Erythroblast (primary cell): ENCODE results near the gene S1PR5.
"Not testable (repeated sequence)": the region's sequence is repeated elsewhere in the genome, so short reads cannot be mapped to it uniquely, and the experiment has no call there.

Source experiments
- DNase-seq, 2 experiments: peaks; one replicate each; lab custom pipeline; 2025; lab: John Stamatoyannopoulos, UW
- GATA1 ChIP-seq: IDR thresholded peaks from 2 replicates; pipeline ENCODE4 v1.6.1; 2011; ENCODE audit warnings: low read depth, mild to moderate bottlenecking, control low read depth, low read length, moderate library complexity
- POLR2A ChIP-seq: IDR thresholded peaks from 2 replicates; pipeline ENCODE4 v1.6.1; 2011; ENCODE audit warnings: mild to moderate bottlenecking, low read length

Gene S1PR5

DNA sequence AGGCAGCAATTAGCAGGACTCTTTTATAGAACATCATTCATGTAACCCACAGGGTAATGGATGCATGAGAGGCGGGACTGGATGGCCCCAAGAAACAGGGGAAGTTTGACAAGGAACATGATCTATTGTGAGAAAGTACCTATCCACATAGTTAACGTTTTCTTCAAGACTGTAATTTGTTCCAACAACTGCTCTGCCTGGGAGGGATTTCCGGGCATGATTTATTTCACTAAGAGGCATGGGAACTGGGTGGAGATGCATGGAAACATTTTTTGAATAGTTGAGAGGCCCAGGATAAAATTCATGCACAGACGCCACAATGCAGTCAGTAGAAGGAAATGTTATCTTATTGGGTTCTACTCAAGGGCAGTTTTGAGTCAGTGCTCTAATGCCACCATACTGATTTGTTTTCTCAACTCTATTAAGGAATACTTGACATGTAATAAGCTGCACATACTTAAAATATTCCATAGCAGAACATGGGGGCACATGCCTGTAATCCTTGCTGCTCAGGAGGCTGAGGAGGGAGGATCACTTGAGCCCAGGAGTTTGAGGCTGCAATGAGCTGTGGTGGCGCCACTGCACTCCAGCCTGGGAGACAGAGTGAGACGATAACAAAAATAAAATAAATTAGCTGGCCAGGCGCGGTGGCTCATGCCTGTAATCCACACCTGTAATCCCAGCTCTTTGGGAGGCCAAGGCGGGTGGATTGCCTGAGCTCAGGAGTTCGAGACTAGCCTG is 16.6 kb upstream of the S1PR5 start:
- TF ChIP-seq POLR2A, result no peak
- TF ChIP-seq GATA1, result no peak
- DNase-seq, result no peak

DNA sequence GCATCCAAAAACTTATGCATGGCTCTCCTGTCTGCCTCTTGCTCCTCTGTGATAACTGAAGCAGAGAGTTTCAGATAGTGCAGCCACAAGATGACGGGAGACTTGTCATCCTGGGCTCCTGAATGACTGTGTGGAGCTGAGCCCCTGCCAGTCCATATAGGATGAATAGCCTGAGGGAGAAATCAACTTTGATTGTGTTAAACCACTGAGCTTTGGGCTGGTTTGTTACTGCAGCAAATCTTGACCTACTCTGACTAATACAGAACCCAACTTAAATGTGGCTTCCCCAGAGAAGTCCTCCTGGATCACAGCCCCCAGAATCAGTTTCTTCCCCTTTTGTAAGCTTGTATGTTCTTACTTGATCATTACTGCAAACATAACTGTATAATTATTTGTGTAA is 15.2 kb upstream of the S1PR5 start:
- TF ChIP-seq GATA1 (no peak), POLR2A (no peak)
- DNase-seq, result no peak

DNA sequence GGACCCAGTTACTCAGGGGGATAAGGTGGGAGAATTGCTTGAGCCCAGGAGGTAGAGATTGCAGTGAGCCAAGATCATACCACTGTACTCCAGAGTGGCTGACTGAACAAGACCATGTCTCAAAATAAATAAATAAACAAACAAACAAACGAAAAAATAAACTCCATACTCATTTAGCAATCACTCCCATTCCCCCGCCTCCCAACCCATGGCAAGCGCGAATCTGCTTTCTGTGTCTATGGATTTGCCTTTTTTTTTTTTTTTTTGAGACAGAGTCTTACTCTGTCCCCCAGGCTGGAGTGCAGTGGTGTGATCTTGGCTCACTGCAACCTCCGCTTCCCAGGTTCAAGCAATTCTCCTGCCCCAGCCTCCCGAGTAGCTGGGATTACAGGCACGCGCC is 9.6 kb upstream of the S1PR5 start:
- not testable (repeated sequence) for DNase-seq

DNA sequence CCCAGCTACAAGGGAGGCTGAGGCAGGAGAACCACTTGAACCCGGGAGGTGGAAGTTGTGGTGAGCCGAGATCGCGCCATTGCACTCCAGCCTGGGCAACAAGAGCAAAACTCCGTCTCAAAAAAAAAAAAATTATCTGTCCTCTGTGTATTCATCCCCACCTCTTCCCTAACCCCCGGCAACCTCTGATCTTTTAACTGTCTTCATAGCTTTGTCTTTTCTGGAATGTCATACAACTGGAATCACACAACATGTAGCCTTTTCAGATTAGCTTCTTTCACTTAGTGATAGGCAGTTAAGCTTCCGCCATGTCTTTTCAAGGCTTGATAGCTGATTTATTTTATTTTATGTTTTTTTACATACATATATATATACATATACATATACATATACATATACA is 8.4 kb upstream of the S1PR5 start:
- TF ChIP-seq POLR2A, result no peak
- TF ChIP-seq GATA1, result no peak

DNA sequence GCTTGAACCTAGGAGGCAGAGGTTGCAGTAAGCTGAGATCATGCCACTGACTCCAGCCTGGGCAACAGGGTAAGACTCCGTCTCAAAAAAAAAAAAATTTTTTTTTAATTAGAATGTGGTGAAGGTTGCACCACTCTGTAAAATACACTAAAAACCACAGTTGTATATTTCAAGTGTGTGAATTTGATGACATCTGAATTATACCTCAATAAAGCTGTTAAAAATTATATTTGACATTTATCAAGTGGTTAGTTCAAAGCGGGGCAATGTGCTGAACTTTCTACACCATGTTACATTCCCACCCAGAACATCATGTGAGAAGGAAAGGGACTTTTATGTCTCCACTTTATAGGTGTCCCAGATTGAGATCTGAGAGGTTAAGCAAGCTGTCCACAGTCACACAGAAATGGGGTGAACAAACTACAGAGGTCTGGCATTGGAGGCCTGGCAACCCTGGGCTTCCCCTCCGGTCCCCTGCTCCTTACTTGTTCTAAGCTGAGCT is 5.9 kb upstream of the S1PR5 start:
- no peak for TF ChIP-seq GATA1
- no peak for TF ChIP-seq POLR2A

More for the DNA sequence above, 8.4 kb upstream of the S1PR5 start:
- DNase-seq, result no peak

DNA sequence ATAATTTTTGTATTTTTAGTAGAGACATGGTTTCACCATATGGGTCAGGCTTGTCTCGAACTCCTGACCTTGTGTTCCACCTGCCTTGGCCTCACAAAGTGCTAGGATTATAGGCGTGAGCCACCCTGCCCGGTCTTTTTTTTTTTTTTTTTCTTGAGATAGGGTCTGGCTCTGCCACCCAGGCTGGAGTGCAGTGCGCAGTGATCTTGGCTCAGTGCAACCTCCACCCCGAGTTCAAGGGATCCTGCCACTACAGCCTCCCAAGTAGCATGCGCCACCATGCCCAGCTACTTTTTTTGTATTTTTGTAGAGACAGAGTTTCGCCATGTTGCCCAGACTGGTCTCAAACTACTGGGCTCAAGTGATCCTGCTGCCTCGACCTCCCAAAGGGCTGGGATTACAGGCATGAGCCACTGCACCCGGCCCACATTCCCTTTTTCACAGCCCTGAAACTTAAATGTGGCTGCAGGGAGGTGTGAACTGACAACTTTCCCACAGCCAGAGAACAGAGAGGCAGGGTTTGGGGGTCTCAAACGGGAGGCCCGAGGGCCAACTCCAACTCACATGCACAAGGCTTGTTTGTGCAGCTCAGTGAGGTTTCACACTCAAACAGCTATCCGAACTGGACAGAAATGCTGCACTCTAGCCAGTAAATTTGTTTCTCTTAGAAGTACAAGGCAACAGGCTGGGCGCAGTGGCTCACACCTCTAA is 4.4 kb upstream of the S1PR5 start:
- DNase-seq, result no peak

More for the DNA sequence above, 5.9 kb upstream of the S1PR5 start:
- no peak for DNase-seq

DNA sequence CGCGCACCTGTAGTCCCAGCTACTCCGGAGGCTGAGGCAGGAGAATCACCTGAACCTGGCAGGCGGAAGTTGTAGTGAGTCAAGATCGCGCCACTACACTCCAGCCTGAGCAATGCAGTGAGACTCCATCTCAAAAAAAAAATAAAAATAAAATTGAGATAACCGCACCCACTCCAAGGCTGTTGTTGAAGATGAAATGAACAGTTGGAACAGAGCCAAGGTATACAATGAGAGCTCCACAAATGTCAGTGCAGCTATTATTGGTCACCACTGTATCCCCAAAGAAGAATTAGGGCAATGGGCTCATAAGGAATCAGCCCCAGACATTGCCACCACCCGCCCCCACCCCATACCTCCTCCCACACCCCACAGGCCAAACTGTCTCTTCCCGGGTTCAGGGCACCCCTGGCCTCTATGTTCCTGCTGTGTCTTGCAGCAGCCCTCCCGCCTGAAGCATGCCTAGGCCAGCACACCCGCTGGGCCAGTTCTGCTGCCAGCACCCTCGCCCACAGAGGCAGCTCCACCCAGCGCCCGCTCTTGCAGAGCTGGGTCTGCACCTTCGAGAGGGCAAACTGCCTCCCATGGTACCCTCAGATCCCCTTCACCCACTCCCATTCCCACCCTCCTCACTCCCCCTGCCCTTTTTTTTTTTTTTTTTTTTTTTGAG is 3.5 kb upstream of the S1PR5 start:
- TF ChIP-seq POLR2A (no peak), GATA1 (no peak)

More for the DNA sequence above, 4.4 kb upstream of the S1PR5 start:
- TF ChIP-seq GATA1 (no peak), POLR2A (no peak)

DNA sequence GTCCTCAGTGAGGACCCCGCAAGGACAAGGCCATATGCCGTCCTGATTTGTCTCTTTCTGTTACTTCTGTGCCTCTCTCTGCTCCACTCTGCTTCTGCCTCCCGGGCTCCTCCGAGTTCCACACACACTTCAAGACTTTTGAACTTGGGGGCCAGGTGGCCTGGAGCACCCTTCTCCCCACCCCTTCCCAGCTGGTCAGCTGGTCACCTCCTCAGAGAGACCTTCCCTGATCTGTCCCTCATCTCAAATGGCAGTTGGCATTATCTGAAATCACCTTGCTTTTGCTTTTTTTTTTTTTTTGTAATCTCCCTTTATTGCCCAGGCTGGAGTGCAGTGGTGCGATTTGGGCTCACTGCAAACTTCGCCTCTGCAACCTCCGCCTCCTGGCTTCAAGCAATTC is 2.2 kb upstream of the S1PR5 start:
- no peak for DNase-seq
- TF ChIP-seq GATA1 (no peak), POLR2A (no peak)

More for the DNA sequence above, 3.5 kb upstream of the S1PR5 start:
- no peak for DNase-seq

DNA sequence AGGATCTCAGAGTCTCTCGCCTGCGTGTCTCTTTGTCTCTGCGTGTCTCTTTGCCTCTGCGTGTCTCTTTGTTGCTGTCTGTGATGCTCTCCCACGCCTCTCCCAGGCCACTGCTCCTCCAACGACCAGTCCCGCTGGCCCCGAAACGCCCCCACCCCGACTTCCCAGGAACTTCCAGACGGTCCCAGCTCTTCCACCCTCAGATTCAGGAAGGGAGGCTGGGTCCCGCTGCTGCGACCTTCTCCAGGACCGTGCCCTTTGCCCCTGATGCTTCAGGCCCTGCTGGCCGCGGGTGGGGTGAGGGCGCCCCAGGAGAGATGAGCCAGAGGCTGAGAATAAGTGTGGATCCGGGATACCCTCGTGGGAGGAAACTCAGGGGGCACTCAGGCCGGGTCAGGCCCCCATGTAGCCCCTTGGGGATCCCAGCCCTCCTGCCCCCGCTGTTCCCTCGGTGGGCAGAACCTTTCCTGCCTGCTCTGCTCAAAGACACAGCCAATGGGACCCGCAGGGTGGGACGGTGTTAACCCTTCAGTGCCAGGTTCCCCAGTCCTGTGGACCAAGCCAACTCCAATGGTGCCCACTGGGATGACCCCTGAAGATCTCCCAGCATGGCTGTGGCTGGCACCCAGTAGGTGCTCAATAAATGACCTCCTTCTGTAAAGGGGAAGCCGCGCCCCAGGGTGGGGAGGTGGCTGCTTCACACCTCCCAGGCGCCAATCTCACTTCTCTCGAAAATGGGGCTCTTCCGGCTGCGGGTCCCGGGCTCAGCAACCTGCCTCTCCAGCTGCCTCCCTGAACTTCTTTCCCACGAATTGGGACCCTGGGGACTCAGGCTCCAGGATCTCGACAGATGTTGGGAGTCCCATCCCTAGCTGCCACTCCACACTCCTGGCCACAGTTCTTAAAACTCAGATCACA is 1.5 kb upstream of the S1PR5 start:
- DNase-seq, result no peak
- no peak for TF ChIP-seq GATA1
- TF ChIP-seq POLR2A, result no peak

DNA sequence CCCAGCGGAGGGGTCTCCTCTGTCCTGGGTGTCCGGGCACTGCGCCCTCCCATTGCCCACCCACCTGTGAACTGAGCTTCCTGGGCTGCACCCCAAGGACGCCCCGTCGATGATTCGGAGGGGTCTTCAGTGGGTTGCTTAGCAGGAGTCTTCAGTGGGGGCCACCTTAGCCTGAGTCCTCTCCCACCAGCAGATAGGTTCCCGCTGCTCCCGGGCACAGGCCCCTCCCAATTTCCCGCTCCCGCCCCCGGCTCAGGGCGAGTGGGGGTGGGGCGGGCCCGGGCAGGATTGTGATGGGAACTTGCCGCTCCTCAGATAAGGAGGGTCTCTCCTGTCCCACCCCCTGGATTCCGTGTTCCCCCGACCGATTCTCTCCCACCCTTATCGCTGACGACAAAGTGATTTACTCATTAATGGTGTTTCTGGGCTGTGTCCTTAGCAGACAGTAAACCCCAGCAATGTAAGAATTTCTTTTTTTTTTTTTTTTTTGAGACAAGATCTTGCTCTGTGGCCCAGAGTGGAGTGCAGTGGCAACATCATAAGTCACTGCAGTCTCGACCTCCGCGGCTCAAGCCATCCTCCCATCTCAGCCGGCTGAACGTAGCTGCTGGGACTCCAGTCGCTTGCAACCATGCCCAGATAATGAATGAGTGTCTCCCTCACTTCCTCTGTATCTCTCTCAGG is 655 bp upstream of the S1PR5 start:
- DNase-seq, result no peak
- TF ChIP-seq GATA1 (no peak), POLR2A (no peak)

DNA sequence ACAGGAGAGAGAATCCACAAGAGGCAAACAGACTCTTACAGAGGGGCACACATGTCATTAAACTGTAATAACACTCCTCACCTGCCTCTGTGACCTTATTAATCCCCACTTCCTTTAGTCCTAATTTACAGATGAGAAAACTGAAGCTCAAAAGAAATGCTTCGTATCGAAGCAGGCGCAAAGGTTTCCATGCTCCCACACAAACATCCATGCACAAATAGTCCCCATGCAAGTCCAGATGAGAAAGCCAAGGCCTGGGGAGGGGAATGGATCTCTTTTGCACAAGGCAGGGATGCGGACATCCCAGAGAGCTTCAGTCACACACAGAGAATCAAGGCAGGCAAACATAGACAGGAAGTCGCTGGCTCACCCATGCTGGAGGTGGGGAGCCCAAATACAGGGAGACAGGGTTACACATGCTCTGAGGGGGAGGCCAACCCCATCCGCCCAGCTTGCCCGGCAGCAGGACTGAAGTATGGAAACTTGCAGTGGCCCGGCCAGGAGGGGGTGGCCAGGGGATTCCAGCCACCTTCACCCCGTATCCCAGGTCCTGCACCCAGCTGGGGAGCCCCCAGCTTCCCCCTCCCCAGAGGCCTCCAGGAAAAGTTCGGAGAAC is 468 bp downstream of the S1PR5 start:
- DNase-seq, result no peak
- TF ChIP-seq GATA1 (no peak), POLR2A (no peak)

DNA sequence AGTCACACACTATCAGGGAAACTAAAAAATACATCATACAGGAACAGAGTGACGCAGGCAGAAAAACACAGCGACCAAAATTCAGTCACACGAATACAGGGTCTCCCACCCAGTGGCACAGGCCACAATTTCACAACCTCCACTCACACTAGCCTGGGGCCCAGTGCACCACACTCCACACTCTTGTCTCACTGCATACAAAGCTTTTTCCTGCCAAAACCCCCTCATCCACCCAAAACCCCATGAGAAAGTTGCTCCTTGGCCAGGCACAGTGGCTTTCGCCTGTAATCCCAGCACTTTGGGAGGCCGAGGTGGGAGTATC is 1.2 kb downstream of the S1PR5 start:
- no peak for TF ChIP-seq GATA1
- no peak for TF ChIP-seq POLR2A
- DNase-seq, result no peak
